HG02973 (cell line): ENCODE results near the gene GALNT15.
A peak's percentile ranks its signal among the peaks of the same experiment; 100 is the strongest.

Experiments
- ATAC-seq: cut with Tn5 transposase; IDR thresholded peaks from one replicate; pipeline ENCODE4 v1.9.1; 2021; ENCODE audit warnings: moderate library complexity; ENCODE audit not compliant: unreplicated experiment

Gene GALNT15, protein sequence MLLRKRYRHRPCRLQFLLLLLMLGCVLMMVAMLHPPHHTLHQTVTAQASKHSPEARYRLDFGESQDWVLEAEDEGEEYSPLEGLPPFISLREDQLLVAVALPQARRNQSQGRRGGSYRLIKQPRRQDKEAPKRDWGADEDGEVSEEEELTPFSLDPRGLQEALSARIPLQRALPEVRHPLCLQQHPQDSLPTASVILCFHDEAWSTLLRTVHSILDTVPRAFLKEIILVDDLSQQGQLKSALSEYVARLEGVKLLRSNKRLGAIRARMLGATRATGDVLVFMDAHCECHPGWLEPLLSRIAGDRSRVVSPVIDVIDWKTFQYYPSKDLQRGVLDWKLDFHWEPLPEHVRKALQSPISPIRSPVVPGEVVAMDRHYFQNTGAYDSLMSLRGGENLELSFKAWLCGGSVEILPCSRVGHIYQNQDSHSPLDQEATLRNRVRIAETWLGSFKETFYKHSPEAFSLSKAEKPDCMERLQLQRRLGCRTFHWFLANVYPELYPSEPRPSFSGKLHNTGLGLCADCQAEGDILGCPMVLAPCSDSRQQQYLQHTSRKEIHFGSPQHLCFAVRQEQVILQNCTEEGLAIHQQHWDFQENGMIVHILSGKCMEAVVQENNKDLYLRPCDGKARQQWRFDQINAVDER

DNA sequence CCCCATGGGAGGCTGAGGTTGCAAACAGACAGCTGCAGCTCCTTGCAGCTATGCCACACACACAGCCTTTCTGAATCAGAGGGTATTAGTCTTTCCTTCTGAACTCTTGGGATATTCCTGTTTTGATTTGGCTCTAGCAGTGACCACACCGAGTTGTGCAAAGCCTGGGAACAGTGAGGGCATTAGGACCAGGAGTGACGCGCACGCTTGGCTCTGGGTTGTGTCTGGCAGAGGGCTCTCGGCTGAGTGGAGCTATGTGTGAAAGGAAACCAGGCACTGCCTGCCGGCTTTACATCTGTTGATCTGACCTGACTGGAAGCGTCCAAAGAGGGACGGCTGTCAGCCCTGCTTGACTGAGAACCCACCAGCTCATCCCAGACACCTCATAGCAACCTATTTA, at the start of gene GALNT15:
GALNT15 (plus strand) TSS at position 292 of the 400 bp plus-strand sequence. CDS start 472 bp downstream, outside the sequence.
- no peak for ATAC-seq

DNA sequence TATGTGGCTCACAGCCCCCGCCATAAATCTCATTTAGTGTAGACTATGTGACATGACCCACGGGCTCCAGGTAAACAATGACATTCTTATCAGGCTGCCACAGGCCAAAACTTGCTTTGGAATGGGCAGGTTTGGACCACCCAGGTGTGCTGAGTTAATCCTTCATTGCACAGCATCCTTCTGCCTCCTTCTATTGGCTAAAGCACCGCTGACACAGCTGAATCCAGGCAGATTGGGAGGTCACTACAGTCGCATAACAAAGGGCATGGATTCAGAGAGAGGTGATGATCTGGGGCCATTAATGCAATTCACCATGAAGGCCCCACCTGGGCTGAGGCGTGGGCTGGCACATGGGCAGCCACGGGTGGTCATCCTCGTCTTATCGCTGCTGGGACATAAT, 47.8 kb upstream of the GALNT15 start:
- no peak for ATAC-seq

DNA sequence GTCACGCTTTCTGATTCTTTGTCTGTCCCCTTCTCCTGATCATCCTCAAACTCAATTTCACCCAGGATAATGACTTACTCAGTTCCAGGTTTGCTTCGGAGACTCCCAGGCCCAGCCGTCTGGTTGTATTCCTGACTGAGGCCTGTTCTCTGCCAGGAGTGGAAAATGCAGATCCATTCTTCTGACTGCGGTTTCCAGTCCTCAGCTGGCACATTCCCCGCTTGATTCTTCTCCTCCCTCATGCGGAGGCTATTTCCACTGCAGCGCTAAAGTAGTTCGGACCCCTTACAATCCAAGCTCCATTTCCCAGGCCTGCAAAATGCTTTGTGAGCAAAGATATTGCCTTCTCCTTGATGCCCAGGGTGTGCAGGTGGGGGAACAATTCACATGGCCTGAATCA, 47.2 kb upstream of the GALNT15 start:
- ATAC-seq: no peak

DNA sequence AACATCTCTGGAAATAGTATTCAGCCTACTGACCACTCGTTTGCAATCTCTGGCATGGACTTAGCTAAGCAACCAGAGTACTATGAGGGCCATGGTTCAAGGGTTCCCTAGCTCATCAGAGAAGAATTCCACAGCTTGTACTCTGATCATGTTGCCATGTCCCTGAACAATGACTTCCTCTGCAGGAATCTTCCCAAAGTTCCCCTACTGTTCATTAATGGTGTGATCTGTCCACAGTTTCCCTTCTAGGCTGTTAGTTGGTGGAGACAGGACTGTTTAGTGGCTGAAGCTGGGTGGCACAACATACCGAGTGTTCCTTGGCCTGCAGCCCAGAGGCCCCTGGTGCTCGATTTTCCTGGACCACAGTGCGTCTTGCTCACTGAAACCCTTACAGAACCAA, 44.4 kb upstream of the GALNT15 start:
- no peak for ATAC-seq

DNA sequence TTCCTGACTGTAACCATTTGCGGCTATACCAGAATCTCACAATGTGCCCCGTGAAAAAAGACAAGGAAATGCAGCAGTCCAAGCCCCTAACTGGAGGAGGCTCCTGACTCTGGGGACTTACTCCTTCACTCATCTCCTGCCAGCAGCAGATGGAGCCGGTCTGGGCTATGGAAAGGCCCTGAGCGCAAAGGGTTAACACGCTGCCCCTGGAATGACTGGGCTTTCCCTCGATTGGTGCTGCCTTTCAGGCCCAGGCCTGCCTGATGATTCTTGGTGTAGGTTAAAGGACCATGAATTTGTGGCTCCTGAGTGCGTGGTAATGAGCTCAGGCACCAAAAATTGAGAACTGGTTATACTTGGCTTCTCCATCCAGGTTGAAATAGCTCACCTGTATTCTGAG, 42.3 kb upstream of the GALNT15 start:
- ATAC-seq: no peak

DNA sequence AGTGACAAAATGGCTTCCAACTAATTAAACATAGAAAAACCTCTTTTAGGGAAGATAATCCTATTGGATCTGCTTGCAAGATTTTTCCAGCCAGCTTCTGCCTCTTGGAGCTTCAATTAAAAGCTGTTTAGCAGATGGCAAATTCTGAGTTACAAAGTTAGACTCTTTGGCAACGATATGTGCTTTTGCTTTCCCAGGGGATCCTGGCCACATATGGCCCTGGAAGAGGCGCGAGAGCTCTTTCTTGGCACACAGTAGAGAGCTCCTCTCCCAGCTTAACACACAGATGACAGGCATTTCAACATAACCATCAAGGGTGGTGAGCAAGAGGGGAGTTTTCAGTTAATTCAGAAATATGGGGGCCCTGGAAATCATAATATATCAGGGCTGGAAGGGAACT, 41.6 kb upstream of the GALNT15 start:
- no peak for ATAC-seq

DNA sequence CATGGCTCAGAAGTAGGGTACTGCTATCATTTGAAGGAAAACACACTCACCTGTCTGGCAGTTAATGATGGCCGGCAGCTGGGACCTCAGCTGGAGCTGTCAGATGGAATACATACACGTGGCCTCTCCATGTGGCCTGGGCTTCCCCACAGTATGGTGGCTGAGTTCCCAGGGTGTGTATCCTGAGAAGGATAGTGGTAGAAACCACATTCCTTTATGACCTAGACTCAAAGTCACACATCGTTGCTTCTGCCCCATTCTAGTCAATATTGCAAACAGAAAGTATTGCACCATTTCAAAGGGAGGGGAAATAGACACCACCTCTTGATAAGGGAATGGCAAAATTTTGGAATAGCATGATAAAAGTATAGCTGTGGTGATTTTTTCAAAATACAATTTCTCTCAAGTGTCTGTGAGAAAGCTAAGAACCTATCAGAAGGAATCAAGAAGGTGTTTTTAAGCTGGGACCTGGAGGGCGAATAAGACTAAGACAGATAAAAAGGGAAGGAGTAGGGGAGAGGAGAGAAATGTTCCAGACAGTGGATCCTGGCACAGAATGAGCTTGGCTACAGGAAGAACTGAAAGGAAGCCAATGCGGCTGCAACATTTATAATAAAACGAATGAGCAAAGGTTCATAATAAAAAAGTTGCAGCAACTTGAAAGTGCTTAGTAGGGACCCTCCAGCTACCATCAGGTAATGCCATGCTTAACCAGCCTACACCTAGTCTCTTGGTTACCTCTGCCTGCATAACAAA, 40.1 kb upstream of the GALNT15 start:
- ATAC-seq: no peak

DNA sequence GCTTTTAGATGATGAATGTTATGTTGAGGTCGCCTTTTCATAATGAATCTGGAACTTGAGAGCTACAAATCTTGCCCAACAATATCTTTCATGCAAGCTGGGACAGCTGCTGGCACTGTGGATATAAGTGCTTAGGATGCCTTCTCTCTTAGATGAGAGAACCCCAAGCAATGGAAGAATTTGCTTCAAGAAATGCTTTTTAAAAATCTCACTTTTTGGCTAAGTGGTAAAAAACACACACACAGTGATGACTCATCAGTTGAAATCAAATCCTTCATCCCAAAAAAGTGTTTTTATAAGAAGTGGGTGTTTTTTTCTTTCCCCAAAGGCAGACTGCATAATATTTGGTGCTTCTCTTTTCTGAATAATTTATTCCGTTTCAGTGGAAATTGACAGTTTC, 38.4 kb upstream of the GALNT15 start:
- ATAC-seq: no peak

DNA sequence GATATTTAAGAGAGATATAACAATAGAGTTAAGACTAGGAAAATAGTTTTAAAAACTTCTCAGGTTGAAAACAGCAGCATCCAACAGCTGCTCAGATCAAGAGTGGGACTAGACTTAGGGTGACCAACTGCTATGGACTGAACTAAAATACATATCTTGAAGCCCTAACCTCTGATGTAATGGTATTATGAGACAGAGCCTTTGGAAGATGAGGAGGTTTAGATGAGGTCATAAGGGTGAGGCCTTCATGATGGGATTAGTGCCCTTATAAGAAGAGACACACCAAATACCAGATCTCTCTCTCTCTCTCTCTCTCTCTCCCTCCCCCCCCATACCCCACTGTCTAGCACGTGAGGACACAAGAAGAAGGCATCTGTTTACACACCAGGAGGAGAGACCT, 37.4 kb upstream of the GALNT15 start:
- ATAC-seq: no peak

DNA sequence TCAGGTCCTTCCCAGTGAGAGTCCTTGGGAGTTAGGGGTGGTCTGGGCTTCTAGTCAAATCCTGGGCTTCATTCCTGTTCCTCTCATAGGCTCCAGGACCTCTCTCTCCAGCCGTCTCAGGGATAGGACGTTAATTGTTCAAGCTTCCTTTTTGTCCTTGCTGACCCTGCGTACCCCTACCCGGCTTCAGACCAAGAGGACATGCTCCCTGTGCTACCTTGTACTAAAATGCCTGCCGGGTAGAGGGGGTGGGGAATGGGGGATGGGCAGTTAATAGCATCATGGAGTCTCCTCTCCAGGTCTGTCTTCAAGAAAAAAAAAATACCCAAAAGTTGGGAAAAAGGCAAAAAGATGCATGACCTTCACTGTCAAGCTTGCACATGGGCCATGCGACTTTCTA, 36.5 kb upstream of the GALNT15 start:
- ATAC-seq: no peak

DNA sequence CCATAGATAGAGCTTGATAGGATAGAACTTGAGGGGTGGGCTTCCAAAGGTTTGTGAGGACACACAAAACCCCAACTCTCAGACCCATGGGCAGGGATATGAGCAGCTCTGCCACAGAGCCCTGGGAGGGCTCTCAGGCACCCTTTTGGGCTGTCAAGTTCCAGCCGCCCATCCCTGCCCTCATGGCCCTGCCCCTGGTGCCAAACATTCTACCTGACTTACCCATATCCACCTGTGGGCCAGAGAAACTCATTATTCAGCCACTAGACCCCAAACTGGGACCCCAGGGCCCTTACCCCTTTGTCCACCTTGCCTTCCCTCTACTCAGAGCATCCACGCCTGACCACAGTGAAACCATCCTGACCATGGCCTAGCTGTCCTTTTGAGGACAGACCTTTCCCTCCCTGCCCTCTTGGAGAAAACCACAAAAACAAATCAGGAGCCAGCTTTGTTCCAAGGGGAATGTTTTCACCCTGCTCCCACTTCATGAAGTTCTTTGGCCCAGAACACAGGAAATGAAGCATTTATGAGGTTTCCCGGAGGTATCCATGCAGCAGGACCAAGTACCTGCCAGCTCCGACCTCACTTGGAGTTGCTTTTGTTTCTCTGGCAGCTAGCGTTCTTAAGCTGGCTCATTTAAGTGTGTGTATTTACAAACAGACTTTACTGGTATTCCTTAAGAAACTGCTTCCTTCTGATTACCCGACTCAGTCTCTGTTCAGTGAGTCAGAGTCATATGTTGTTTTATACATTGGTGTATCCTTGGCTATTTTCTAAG, 34.2 kb upstream of the GALNT15 start:
- no peak for ATAC-seq

DNA sequence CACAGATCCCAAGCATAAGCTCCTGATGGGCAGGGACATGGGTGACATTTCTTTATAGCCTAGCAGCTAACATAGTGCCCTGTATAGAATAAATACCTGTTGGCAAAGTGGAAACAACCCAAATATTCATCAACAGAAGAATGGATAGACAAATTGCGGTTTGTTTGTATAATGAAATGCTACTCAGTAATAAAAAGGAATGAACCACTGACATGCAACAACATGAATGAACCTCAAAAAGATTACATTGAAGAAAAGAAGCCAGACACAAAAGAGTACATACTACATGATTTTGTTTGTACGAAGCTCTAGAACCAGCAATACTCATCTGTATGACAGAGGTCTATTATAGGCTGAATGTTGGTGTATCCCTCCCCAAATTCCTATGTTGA, 33.6 kb upstream of the GALNT15 start:
- no peak for ATAC-seq

DNA sequence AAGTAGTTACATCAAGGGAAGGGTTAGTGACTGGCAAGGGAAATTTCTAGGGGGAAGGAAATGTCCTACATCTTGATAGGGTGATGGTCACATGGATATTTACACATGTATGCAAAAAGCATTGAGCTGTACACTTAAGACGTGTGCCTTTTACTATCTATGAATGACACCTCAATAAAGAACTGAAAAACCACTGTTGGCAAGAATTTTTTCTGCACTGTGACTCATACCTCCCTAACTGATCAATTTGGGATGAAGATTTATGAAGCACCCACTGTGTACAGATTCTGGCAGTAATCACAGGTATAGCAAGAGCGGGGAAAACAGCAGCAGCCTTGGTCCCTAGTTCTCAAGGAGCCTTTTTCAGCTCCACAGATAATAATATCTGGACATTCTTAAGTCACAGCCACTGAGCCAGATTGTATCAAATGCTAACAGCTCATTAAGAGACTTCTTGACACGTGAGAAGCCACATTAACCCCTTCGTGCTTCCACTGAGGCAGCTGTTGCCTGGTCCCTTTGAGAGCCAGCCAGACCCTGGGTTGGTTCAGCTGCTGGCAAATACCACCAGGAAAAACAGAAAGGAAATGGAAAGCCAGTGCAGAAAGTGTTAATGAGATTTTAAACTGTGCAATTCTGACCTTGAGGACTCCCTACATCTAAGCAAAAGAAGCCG, 32.0 kb upstream of the GALNT15 start:
- ATAC-seq: no peak

DNA sequence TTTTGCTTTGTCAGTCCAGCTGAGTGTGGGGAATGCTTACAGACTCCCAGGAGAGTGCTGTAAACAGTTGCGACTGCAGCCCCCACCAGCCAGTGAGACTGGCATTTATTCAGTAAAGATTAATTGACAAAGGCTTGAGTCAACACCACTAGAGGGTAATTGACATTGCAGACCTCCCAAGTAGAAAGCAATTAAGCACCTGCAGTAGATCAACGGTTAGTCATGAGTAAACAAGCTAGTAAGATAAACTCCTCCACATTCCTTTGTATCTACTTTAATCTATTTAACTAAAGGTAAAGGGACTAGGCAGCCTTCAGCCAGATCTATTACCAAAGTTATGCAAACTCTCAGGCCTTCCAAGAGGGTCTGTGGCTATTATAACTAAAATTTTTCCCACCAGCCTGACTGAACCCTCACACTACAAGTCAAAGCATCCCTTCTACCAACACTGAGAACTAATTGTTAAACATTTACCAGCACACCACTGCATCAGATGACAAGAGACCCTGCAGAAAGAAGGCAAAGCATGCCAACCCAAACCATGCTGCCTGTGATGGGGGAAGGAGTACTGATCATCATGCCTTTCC, 30.5 kb upstream of the GALNT15 start:
- ATAC-seq: no peak

DNA sequence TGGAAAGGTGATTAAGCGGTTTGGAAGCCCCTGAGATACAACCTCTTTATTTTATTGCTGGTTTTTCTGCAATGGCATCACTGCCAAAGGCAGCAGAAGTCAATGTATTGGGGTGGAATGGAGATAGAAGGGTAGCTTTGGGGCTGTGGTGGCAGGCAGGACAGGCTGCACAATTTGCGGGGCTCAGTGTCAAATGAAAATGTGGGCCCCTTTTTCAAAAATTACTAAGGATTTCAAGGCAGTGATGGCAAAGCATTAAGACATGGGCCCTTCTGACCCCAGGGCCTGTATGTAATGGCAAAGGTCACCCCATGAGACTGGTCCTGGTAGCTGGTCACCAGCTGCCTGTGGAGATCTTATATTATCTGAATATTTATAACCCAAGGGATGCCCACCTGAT, 29.3 kb upstream of the GALNT15 start:
- ATAC-seq: no peak

DNA sequence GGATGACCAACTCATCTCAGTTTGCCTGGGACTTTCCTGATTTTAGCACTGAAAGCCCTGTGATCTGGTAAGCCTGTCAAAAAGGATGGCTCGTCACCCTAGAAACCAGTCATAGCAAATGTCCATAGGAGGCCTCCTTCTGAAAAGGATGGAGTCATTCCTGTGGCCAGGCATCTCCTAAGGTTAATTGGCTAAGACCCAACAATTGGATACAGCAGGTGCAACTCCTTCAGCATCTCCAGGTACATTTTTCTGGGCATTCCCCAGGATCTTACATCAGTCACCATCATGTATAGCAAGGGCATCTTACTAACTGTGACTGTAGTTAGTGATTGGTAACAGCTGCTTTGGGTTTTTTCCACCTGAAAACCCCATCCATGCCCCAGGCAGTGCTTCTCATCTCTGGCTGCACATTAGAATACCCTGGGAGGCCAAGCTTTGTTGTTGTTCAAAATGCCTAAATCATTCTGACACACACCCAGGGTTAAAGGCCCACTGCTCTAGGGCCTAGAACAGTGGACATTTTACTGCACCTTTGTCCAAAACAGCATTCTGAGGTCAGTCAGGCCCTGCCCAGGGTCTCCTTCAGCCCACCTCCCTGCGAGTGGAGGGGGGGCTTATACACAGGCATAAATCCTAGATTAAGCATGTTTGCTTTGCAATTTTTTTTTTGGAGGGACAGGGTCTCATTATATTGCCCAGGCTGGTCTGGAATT, 28.3 kb upstream of the GALNT15 start:
- ATAC-seq: peak; percentile 63

DNA sequence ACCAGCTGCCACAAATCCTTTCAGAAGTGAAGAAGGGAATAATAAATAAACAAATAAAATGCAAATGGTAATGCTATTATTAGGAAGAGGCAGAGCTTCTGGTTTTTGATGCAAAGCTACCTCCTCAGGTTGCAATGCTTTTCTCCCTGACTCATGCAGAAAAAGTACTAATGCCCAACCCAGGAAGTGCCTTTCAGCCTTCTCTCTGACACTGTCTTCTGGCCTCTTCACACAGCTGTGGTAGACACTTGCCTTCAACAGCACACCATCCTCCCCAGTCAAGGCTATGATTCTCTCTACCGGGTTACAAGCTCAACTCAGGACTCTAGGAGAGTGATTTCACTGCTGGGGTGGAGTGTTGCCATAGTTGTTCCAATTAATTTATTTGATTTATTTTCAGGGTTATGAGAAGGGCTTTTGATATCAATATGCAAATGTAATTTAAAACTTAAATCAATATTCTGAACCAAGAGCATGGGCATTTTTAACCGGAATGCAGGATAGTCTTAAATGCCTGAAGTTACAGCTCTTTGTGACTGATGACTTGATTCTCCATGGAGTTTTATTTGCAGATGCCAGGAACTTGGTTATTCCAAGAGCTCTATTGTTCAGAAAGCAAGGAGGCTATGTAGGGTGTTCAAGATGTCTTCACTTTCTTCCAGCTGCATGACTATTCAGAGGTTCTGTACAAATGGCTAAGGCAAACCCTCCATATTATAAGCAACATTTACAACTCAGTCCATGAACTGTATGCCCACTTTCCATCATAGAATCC, 27.1 kb upstream of the GALNT15 start:
- no peak for ATAC-seq

DNA sequence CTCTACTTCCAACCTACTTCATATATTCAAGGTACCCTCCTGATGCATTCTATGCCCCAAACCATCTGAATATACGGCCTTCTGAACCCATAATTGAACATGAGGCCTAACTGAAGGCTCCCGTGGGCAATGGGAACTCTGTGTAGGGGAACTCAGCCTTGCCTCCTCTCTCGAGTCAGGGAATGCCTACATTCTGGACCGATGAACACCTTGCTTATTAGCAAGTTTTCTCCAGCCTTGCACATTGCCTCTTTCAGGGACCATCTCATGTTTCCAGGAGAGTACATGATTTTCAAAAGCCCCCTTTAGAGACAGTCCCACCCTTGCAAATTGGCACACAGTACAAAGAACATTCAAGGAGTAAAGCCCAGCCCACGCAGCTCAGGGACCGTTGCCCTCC, 26.3 kb upstream of the GALNT15 start:
- no peak for ATAC-seq

DNA sequence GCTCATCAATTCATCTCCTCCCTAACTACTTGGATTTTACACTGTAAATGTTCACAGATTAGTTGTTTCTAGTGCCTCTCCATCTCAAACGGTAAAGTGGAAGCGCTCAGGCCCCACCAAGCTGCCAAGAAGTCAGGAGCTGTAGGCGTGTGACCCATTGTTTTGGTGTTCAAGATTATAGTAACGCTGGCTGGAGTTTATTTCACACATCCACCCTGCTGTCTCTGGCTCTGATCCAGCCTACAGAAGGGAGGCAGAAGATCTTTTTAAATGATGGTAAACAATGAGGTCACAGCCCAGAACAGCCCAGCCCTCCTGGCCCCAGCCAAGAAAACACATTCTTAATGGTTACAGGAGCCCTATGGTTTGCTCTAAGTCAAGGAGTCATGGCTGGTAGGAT, 25.7 kb upstream of the GALNT15 start:
- no peak for ATAC-seq
